Forelimb muscle (tissue), 1 donor: ENCODE data around the gene PITPNM1. TPM values are rescaled to one million over a fixed set of nuclear protein-coding genes. Genes with fewer than 3 reads are reported as not detected.

Experiments
- polyA plus RNA-seq: library from polyadenylated mRNA; unstranded; fragments of 120-200 nt; gene quantifications from one replicate; pipeline ENCODE4 v1.2.1, GENCODE V29; 2013; ENCODE audit not compliant: insufficient read length

PITPNM1 gene
- polyA plus RNA-seq, 1 donor: 6.3 TPM

Other genes starting within 250 kb of the PITPNM1 start
- 45.9 TPM for gene GRK2, start 238.9 kb downstream of the PITPNM1 start, polyA plus RNA-seq
- gene ANKRD13D, start 216.1 kb downstream of the PITPNM1 start, polyA plus RNA-seq: 29.3 TPM
- gene SSH3, start 201.8 kb downstream of the PITPNM1 start, polyA plus RNA-seq: 17.6 TPM
- gene POLD4, start 151.8 kb downstream of the PITPNM1 start, polyA plus RNA-seq: 31.9 TPM
- 3.6 TPM for gene CLCF1, start 131.8 kb downstream of the PITPNM1 start, polyA plus RNA-seq
- gene RAD9A, start 113.4 kb downstream of the PITPNM1 start, polyA plus RNA-seq: 8.2 TPM
- gene PPP1CA, start 103.5 kb downstream of the PITPNM1 start, polyA plus RNA-seq: 123 TPM
- gene TBC1D10C, start 101.3 kb downstream of the PITPNM1 start, polyA plus RNA-seq: 6.6 TPM
- 73.3 TPM for gene CARNS1, start 89.7 kb downstream of the PITPNM1 start, polyA plus RNA-seq
- 32.0 TPM for gene RPS6KB2, start 76.9 kb downstream of the PITPNM1 start, polyA plus RNA-seq
- gene PTPRCAP, start 67.7 kb downstream of the PITPNM1 start, polyA plus RNA-seq: 1.1 TPM
- 26.2 TPM for gene CORO1B, start 61.9 kb downstream of the PITPNM1 start, polyA plus RNA-seq
- gene GPR152, start 52.6 kb downstream of the PITPNM1 start, polyA plus RNA-seq: not detected
- gene CABP4, start 50.0 kb downstream of the PITPNM1 start, polyA plus RNA-seq: 1.1 TPM
- gene TMEM134, start 36.1 kb downstream of the PITPNM1 start, polyA plus RNA-seq: 53.4 TPM
- 42.0 TPM for gene AIP, start 22.3 kb downstream of the PITPNM1 start, polyA plus RNA-seq
- 16.2 TPM for gene CDK2AP2, start 2.8 kb upstream of the PITPNM1 start, polyA plus RNA-seq
- not detected for gene CABP2, start 18.1 kb upstream of the PITPNM1 start, polyA plus RNA-seq
- 200 TPM for gene GSTP1, start 78.4 kb upstream of the PITPNM1 start, polyA plus RNA-seq
- 151 TPM for gene NDUFV1, start 101.6 kb upstream of the PITPNM1 start, polyA plus RNA-seq
- gene NUDT8, start 124.6 kb upstream of the PITPNM1 start, polyA plus RNA-seq: 3.7 TPM
- gene TBX10, start 134.4 kb upstream of the PITPNM1 start, polyA plus RNA-seq: not detected
- 0.63 TPM for gene ACY3, start 145.4 kb upstream of the PITPNM1 start, polyA plus RNA-seq
- not detected for gene ALDH3B2, start 169.3 kb upstream of the PITPNM1 start, polyA plus RNA-seq